ENCODE data around the gene GIT1.

GIT1 gene

GRCh38 chr17:29582772-29583171 lies 6.7 kb downstream of the GIT1 start:
- DNase-seq (ENCODE audit: low read depth, low spot score) = no peak
- no peak overlapping the region for H3K27ac ChIP-seq

- DNase-seq (ENCODE audit: low read depth, low spot score) = no peak
- H3K27ac ChIP-seq = peak overlapping the region; percentile 27
These were observed 7.1 kb downstream of the GIT1 start for GRCh38 chr17:29582254-29582765.

- peak overlapping the region; percentile 27 for H3K27ac ChIP-seq
- DNase-seq (ENCODE audit: low read depth, low spot score) = peak; percentile 77
These were observed 7.7 kb downstream of the GIT1 start for GRCh38 chr17:29581583-29582253.

GRCh38 chr17:29579866-29580771 lies 9.3 kb downstream of the GIT1 start:
- H3K27ac ChIP-seq = no peak overlapping the region
- DNase-seq (ENCODE audit: low read depth, low spot score) = no peak

- H3K27ac ChIP-seq = no peak overlapping the region
- DNase-seq (ENCODE audit: low read depth, low spot score) = no peak
These were observed 10.6 kb downstream of the GIT1 start for GRCh38 chr17:29578626-29579485.

GRCh38 chr17:29577385-29578211 lies 11.8 kb downstream of the GIT1 start:
- DNase-seq (ENCODE audit: low read depth, low spot score) = no peak

GRCh38 chr17:29577001-29577370 lies 12.5 kb downstream of the GIT1 start:
- no peak for DNase-seq (ENCODE audit: low read depth, low spot score)
- no peak overlapping the region for H3K27ac ChIP-seq

More at GRCh38 chr17:29577385-29578211, 11.8 kb downstream of the GIT1 start:
- no peak overlapping the region for H3K27ac ChIP-seq

GRCh38 chr17:29576214-29577000 lies 13.0 kb downstream of the GIT1 start:
- no peak for DNase-seq (ENCODE audit: low read depth, low spot score)
- no peak overlapping the region for H3K27ac ChIP-seq

GRCh38 chr17:29575511-29576213 lies 13.8 kb downstream of the GIT1 start:
- no peak overlapping the region for H3K27ac ChIP-seq
- DNase-seq (ENCODE audit: low read depth, low spot score) = no peak

GRCh38 chr17:29574732-29575510 lies 14.5 kb downstream of the GIT1 start:
- no peak overlapping the region for H3K27ac ChIP-seq
- no peak for DNase-seq (ENCODE audit: low read depth, low spot score)

- H3K27ac ChIP-seq = no peak overlapping the region
- no peak for DNase-seq (ENCODE audit: low read depth, low spot score)
These were observed 15.3 kb downstream of the GIT1 start for GRCh38 chr17:29573871-29574731.

GRCh38 chr17:29573558-29573869 lies 15.9 kb downstream of the GIT1 start:
- H3K27ac ChIP-seq = no peak overlapping the region
- DNase-seq (ENCODE audit: low read depth, low spot score) = no peak

- no peak for DNase-seq (ENCODE audit: low read depth, low spot score)
- no peak overlapping the region for H3K27ac ChIP-seq
These were observed 16.5 kb downstream of the GIT1 start for GRCh38 chr17:29572691-29573557.

GRCh38 chr17:29571883-29572681 lies 17.4 kb downstream of the GIT1 start:
- no peak overlapping the region for H3K27ac ChIP-seq
- no peak for DNase-seq (ENCODE audit: low read depth, low spot score)

GRCh38 chr17:29571486-29571882 lies 18.0 kb downstream of the GIT1 start:
- H3K27ac ChIP-seq = no peak overlapping the region
- no peak for DNase-seq (ENCODE audit: low read depth, low spot score)
